ENCODE measurements around the gene SOBP.

The SOBP gene

GRCh38 chr6:107600121-107600520, 110.2 kb downstream of the SOBP start:
- no peaks in the 10 kb centered on the region for H3K9me3 ChIP-seq (ENCODE audit: insufficient read depth, low read length)
- no peak overlapping the region for H3K9ac ChIP-seq (ENCODE audit: low read length)
- H3K4me3 ChIP-seq (ENCODE audit: low read length) = no peak overlapping the region
- H3K36me3 ChIP-seq (replicated peaks; ENCODE audit: low read depth, low read length) = no peaks in the 10 kb centered on the region
- no peaks in the 10 kb centered on the region for H4K20me1 ChIP-seq (ENCODE audit: insufficient read depth, low read length)
- TF ChIP-seq EZH2phosphoT487 (IDR thresholded peaks at IDR 0.05; ENCODE audit: low read depth) (no peak), CTCF (IDR thresholded peaks at IDR 0.05; ENCODE audit: low read depth, low read length) (no peak)
- no peaks in the 10 kb centered on the region for H3K79me2 ChIP-seq (ENCODE audit: low read length)
- H3K27ac ChIP-seq (ENCODE audit: low read length) = no peak overlapping the region
- H3K4me2 ChIP-seq (ENCODE audit: low read length) = no peak overlapping the region
- no peaks in the 10 kb centered on the region for H3K27me3 ChIP-seq (ENCODE audit: low read depth, low read length)
- H3K4me1 ChIP-seq (ENCODE audit: low read length) = no peaks in the 10 kb centered on the region
- no peak overlapping the region for H2AFZ ChIP-seq (ENCODE audit: low read depth, low read length)

- Histone ChIP-seq H3K36me3 (replicated peaks; ENCODE audit: low read depth, low read length) (no peaks in the 10 kb centered on the region), H3K9me3 (ENCODE audit: insufficient read depth, low read length) (no peaks in the 10 kb centered on the region), H3K4me2 (ENCODE audit: low read length) (no peak overlapping the region), H3K27ac (ENCODE audit: low read length) (no peak overlapping the region), H3K27me3 (ENCODE audit: low read depth, low read length) (no peaks in the 10 kb centered on the region), H3K4me1 (ENCODE audit: low read length) (no peaks in the 10 kb centered on the region), H3K9ac (ENCODE audit: low read length) (no peak overlapping the region), H3K79me2 (ENCODE audit: low read length) (no peaks in the 10 kb centered on the region), H3K4me3 (ENCODE audit: low read length) (no peak overlapping the region), H4K20me1 (ENCODE audit: insufficient read depth, low read length) (no peaks in the 10 kb centered on the region), H2AFZ (ENCODE audit: low read depth, low read length) (no peak overlapping the region)
- TF ChIP-seq CTCF (IDR thresholded peaks at IDR 0.05; ENCODE audit: low read depth, low read length) = no peak
These were observed 111.0 kb downstream of the SOBP start for GRCh38 chr6:107600936-107601335.

- Histone ChIP-seq H3K27ac (ENCODE audit: low read length) (no peak overlapping the region), H3K4me1 (ENCODE audit: low read length) (no peaks in the 10 kb centered on the region)
- TF ChIP-seq EZH2phosphoT487 (IDR thresholded peaks at IDR 0.05; ENCODE audit: low read depth) = no peak
- TF ChIP-seq CTCF (IDR thresholded peaks at IDR 0.05; ENCODE audit: low read depth, low read length) = no peak
These were observed 111.5 kb downstream of the SOBP start for GRCh38 chr6:107601406-107601805.

GRCh38 chr6:107602321-107603005, 112.5 kb downstream of the SOBP start:
- H3K27ac ChIP-seq (ENCODE audit: low read length) = no peak overlapping the region
- no peak overlapping the region for H3K4me3 ChIP-seq (ENCODE audit: low read length)
- no peaks in the 10 kb centered on the region for H3K27me3 ChIP-seq (ENCODE audit: low read depth, low read length)
- no peak overlapping the region for H2AFZ ChIP-seq (ENCODE audit: low read depth, low read length)
- H3K4me1 ChIP-seq (ENCODE audit: low read length) = no peaks in the 10 kb centered on the region
- H4K20me1 ChIP-seq (ENCODE audit: insufficient read depth, low read length) = no peaks in the 10 kb centered on the region
- no peak for TF ChIP-seq EZH2phosphoT487 (IDR thresholded peaks at IDR 0.05; ENCODE audit: low read depth)
- TF ChIP-seq CTCF (IDR thresholded peaks at IDR 0.05; ENCODE audit: low read depth, low read length) = no peak
- no peak overlapping the region for H3K4me2 ChIP-seq (ENCODE audit: low read length)
- H3K9ac ChIP-seq (ENCODE audit: low read length) = no peak overlapping the region
- H3K36me3 ChIP-seq (replicated peaks; ENCODE audit: low read depth, low read length) = no peaks in the 10 kb centered on the region
- H3K9me3 ChIP-seq (ENCODE audit: insufficient read depth, low read length) = no peaks in the 10 kb centered on the region
- no peaks in the 10 kb centered on the region for H3K79me2 ChIP-seq (ENCODE audit: low read length)

More at GRCh38 chr6:107601406-107601805, 111.5 kb downstream of the SOBP start:
- no peaks in the 10 kb centered on the region for H3K27me3 ChIP-seq (ENCODE audit: low read depth, low read length)
- no peak overlapping the region for H2AFZ ChIP-seq (ENCODE audit: low read depth, low read length)
- H3K36me3 ChIP-seq (replicated peaks; ENCODE audit: low read depth, low read length) = no peaks in the 10 kb centered on the region
- no peaks in the 10 kb centered on the region for H3K9me3 ChIP-seq (ENCODE audit: insufficient read depth, low read length)
- no peaks in the 10 kb centered on the region for H4K20me1 ChIP-seq (ENCODE audit: insufficient read depth, low read length)
- H3K4me3 ChIP-seq (ENCODE audit: low read length) = no peak overlapping the region
- H3K9ac ChIP-seq (ENCODE audit: low read length) = no peak overlapping the region
- no peaks in the 10 kb centered on the region for H3K79me2 ChIP-seq (ENCODE audit: low read length)
- H3K4me2 ChIP-seq (ENCODE audit: low read length) = no peak overlapping the region
